Uterus (tissue), 4 donors: Measurements from ENCODE around the gene MTG1. TPM values are rescaled to one million over a fixed set of nuclear protein-coding genes. Genes with fewer than 3 reads are reported as not detected.
A peak's percentile ranks its signal among the peaks of the same experiment; 100 is the strongest.

Experiments
- DNase-seq, 2 donors: peaks; one replicate each; pipeline ENCODE4 v3.0.0-alpha.2; 2019 to 2020
- H3K27ac ChIP-seq, 2 donors: fragments of 200-600 bp; sonication (generic); 1 replicate in 1 of 2; 2 replicates in 1 of 2; pipeline ENCODE4 v1.5.1; 2016 to 2018
- H3K27me3 ChIP-seq, 2 donors: fragments of 200-600 bp; sonication (generic); one replicate each; pipeline ENCODE4 v1.5.1; 2018 to 2019; ENCODE audit warnings: control low read depth in 1 of 2
- H3K36me3 ChIP-seq, 2 donors: fragments of 200-600 bp; sonication (generic); one replicate each; pipeline ENCODE4 v1.5.1; 2019; ENCODE audit warnings: control low read depth in 1 of 2
- H3K4me1 ChIP-seq, 2 donors: fragments of 200-600 bp; sonication (generic); one replicate each; pipeline ENCODE4 v1.5.1; 2018 to 2019; ENCODE audit warnings: control low read depth in 1 of 2
- H3K4me3 ChIP-seq, 2 donors: fragments of 200-600 bp; sonication (generic); 1 replicate in 1 of 2; 2 replicates in 1 of 2; pipeline ENCODE4 v1.5.1; 2018 to 2019; ENCODE audit warnings: mild to moderate bottlenecking in 1 of 2
- H3K9me3 ChIP-seq, 2 donors: fragments of 200-600 bp; sonication (generic); one replicate each; pipeline ENCODE4 v1.5.1; 2019; ENCODE audit warnings: control low read depth in 1 of 2
- CTCF ChIP-seq, 4 experiments: fragments of 200-600 bp in 2 of 4; fragments of 450-650 bp in 2 of 4; sonication (generic) in 2 of 4; IDR thresholded peaks; one replicate each; pipeline ENCODE4 v1.5.1; 2016 to 2019; ENCODE audit warnings: antibody characterized with exemption in 4 of 4, mild to moderate bottlenecking in 2 of 4, moderate library complexity in 1 of 4
- POLR2A ChIP-seq, 2 donors: fragments of 450-650 bp; IDR thresholded peaks; one replicate each; pipeline ENCODE4 v1.6.1; 2016; ENCODE audit warnings: antibody characterized with exemption in 2 of 2, mild to moderate bottlenecking in 1 of 2, moderate library complexity in 1 of 2
- intact Hi-C: fragments of 100-400 bp; cut with DNase I; formaldehyde crosslinking; loops from one replicate; pipeline ENCODE4 v1.15.1; 2023; ENCODE audit warnings: low total_unique reads
- total RNA-seq, 4 donors: library from RNA; depleted of rRNA in 3 of 4; stranded (reverse); fragments of >200 nt in 3 of 4; gene quantifications; one replicate each; pipeline versions ENCODE4 v1.1.0 to v1.2.4, GENCODE V29; 2014 to 2023
- donor health status: DM: yes; HTN: yes; CAD: no.

Gene MTG1
- total RNA-seq, 4 donors from 2014 or later: 14.6 to 50.1 (median 32.6) TPM

GRCh38 chr10:133464582-133465031 lies 70.7 kb downstream of the MTG1 start:
- Histone ChIP-seq H3K9me3 (peaks cover 0 to 3% of the 10 kb centered on the region in 2 donors), H3K4me1 (no peaks in the 10 kb centered on the region), H3K36me3 (no peaks in the 10 kb centered on the region), H3K27ac (no peak overlapping the region), H3K27me3 (no peaks in the 10 kb centered on the region), H3K4me3 (no peak overlapping the region)
- no peak for TF ChIP-seq POLR2A (IDR thresholded peaks at IDR 0.05)
- TF ChIP-seq CTCF (IDR thresholded peaks at IDR 0.05): no peak
- intact Hi-C loops: no loop called here
- DNase-seq: peak in 1 of 2 donors; percentile 11

GRCh38 chr10:133465191-133465949 lies 71.4 kb downstream of the MTG1 start:
- DNase-seq: no peak
- intact Hi-C loops: no loop called here
- Histone ChIP-seq H3K9me3 (peaks cover 0 to 3% of the 10 kb centered on the region in 2 donors), H3K4me3 (no peak overlapping the region), H3K27me3 (no peaks in the 10 kb centered on the region), H3K36me3 (no peaks in the 10 kb centered on the region), H3K4me1 (no peaks in the 10 kb centered on the region), H3K27ac (no peak overlapping the region)
- TF ChIP-seq POLR2A (IDR thresholded peaks at IDR 0.05): no peak
- TF ChIP-seq CTCF (IDR thresholded peaks at IDR 0.05): no peak

- peaks cover 0 to 3% of the 10 kb centered on the region in 2 donors for H3K9me3 ChIP-seq
- no peaks in the 10 kb centered on the region for H3K4me1 ChIP-seq
- no peaks in the 10 kb centered on the region for H3K36me3 ChIP-seq
- H3K4me3 ChIP-seq: no peak overlapping the region
- intact Hi-C loops: no loop called here
- DNase-seq: no peak
- TF ChIP-seq POLR2A (IDR thresholded peaks at IDR 0.05) (no peak), CTCF (IDR thresholded peaks at IDR 0.05) (no peak)
- H3K27ac ChIP-seq: no peak overlapping the region
- no peaks in the 10 kb centered on the region for H3K27me3 ChIP-seq
Observed at GRCh38 chr10:133465950-133466474, 72.1 kb downstream of the MTG1 start.

- no peaks in the 10 kb centered on the region for H3K27me3 ChIP-seq
- H3K9me3 ChIP-seq: peaks cover 0 to 3% of the 10 kb centered on the region in 2 donors
- no peaks in the 10 kb centered on the region for H3K4me1 ChIP-seq
- no peak for DNase-seq
- intact Hi-C loops: no loop called here
- no peaks in the 10 kb centered on the region for H3K36me3 ChIP-seq
- no peak overlapping the region for H3K27ac ChIP-seq
- TF ChIP-seq CTCF (IDR thresholded peaks at IDR 0.05): no peak
- TF ChIP-seq POLR2A (IDR thresholded peaks at IDR 0.05): no peak
- H3K4me3 ChIP-seq: no peak overlapping the region
Observed at GRCh38 chr10:133466683-133467275, 72.8 kb downstream of the MTG1 start.
